Bronchial epithelial cell (primary cell): ENCODE data around the gene PKHD1. TPM values are rescaled to one million over a fixed set of nuclear protein-coding genes. Genes with fewer than 3 reads are reported as not detected.
A peak's percentile ranks its signal among the peaks of the same experiment; 100 is the strongest.

Experiments used
- DNase-seq: peaks from one replicate; pipeline ENCODE4 v3.0.0-alpha.2; 2010; ENCODE audit warnings: low read depth
- FAIRE-seq: peaks from 2 replicates; lab custom pipeline; 2011; peaks lifted over from hg19 to GRCh38; lab: Jason Lieb, UNC
- H3K27me3 ChIP-seq: 2 replicates; pipeline ENCODE4 v1.5.1; 2011; ENCODE audit warnings: low read length; ENCODE audit not compliant: control insufficient read depth, insufficient read depth
- H3K36me3 ChIP-seq: 2 replicates; pipeline ENCODE4 v1.5.1; 2011; ENCODE audit warnings: low read length; ENCODE audit not compliant: control insufficient read depth, insufficient read depth
- H3K4me3 ChIP-seq: 2 replicates; pipeline ENCODE4 v1.5.1; 2011; ENCODE audit warnings: mild to moderate bottlenecking, low read depth, low read length, control low read depth
- total RNA-seq: library from RNA; depleted of rRNA; stranded (reverse); fragments of >200 nt; gene quantifications from 2 replicates; pipeline ENCODE4 v1.2.1, GENCODE V29; 2014
- TF ChIP-seq, protein P1 (sequence below): IDR thresholded peaks from 2 replicates; pipeline ENCODE4 v1.5.1; 2011; ENCODE audit warnings: mild to moderate bottlenecking, moderate library complexity, low read length, control low read depth, inconsistent platforms; ENCODE audit not compliant: insufficient read depth, severe bottlenecking

The PKHD1 gene
- total RNA-seq, 1 donor from 2014 or later, result not detected

DNA sequence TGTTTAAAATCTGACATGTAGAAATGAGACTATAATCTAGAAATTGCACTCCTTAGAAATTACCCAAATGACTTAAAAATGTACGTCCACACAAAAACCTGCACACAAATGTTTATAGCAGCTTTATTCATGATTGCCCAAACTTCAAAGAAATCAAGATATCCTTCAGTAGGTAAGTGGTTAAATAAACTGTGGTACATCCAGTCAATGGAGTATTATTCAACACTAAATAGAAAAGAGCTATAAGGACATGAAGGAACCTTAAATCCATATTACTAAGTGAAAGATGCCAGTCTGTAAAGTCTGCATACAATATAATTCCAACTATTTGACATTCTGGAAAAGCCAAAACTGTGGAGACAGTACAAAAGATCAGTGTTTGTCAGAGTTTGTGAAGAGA, 513.4 kb downstream of the PKHD1 start:
- no peak for DNase-seq
- TF ChIP-seq, protein P1, sequence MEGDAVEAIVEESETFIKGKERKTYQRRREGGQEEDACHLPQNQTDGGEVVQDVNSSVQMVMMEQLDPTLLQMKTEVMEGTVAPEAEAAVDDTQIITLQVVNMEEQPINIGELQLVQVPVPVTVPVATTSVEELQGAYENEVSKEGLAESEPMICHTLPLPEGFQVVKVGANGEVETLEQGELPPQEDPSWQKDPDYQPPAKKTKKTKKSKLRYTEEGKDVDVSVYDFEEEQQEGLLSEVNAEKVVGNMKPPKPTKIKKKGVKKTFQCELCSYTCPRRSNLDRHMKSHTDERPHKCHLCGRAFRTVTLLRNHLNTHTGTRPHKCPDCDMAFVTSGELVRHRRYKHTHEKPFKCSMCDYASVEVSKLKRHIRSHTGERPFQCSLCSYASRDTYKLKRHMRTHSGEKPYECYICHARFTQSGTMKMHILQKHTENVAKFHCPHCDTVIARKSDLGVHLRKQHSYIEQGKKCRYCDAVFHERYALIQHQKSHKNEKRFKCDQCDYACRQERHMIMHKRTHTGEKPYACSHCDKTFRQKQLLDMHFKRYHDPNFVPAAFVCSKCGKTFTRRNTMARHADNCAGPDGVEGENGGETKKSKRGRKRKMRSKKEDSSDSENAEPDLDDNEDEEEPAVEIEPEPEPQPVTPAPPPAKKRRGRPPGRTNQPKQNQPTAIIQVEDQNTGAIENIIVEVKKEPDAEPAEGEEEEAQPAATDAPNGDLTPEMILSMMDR, result no peak
- no peak for FAIRE-seq

DNA sequence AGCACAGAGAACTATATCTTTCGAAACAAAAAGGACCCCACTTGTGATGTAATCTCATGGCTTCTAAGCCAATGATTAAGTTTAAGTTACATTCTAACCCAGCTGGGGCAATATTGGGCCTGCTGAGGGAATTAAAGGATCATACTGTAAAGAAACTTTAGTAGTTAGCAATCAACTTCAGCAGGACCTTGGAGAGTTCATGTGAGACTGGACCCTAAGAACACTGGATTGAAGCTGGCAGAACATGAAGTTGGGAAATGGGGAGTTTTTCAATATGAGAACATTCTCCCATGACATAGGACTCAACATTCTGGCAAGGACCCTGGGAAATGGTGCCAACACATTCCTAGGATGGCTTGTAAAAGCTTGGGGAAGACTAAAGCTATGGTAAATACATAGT, 516.2 kb downstream of the PKHD1 start:
- Histone ChIP-seq H3K4me3 (no peak overlapping the region), H3K36me3 (no peaks in the 10 kb centered on the region), H3K27me3 (no peaks in the 10 kb centered on the region)
- no peak for DNase-seq
- FAIRE-seq, result no peak
- TF ChIP-seq, protein P1, result no peak

More for the DNA sequence above, 513.4 kb downstream of the PKHD1 start:
- Histone ChIP-seq H3K36me3 (no peaks in the 10 kb centered on the region), H3K4me3 (no peak overlapping the region), H3K27me3 (no peaks in the 10 kb centered on the region)

DNA sequence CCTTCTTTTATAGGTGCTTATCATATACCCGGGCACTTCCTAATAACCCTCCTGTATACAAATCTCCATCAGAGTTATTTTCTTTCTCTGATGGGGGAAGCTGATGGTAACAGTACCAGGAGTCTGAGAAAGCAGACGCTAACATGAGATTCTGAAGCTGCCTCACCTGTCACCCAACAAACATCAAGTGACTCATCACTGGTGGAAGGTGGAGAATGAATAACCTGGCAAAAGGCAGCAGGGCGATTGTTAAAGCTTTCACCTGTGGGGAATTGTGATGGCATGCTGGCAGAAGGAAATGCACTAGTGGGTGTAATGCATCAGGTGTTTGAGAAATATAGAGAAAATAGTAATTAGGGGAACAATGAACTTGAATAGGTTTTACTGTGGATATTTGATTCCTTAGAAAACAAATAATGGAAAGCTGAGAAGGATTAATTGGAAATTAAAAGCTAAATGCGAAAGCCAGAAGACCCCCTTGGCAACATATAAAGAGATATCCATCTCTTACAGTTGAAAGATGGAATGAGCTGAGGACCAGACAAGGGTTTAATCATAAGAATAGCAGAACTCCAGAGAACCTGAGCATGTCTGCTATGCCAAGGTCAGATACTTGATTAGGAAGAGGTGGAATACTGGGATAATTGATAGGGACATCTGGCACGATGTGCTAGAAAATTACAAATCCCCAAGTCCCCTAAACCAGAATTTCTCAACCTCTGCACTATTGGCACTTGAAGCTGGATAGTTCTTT, 517.1 kb downstream of the PKHD1 start:
- DNase-seq (peak; percentile 41), FAIRE-seq (no peak)
- Histone ChIP-seq H3K4me3 (no peak overlapping the region), H3K36me3 (no peaks in the 10 kb centered on the region), H3K27me3 (no peaks in the 10 kb centered on the region)
- TF ChIP-seq, protein P1, result no peak

DNA sequence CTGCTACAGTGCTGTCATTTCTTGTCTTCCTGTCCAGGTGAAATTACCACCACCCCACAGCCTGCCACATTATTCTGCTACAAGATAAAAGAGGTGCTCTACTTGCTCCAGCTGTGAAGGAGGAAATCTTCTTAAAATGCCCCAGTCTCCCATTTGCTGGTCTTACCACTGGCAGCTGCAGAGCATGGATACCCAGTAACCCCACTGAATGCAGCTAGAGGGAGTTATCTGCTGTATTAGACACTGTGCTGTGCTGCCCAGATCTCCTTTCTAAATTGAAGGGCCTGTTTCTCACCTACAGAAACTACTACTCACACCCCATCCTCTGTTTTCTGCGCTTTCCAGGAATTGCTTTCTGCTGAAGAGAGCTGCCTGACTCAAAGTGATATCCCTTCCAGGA, 517.8 kb downstream of the PKHD1 start:
- no peaks in the 10 kb centered on the region for H3K27me3 ChIP-seq
- FAIRE-seq, result no peak
- H3K4me3 ChIP-seq, result no peak overlapping the region
- no peaks in the 10 kb centered on the region for H3K36me3 ChIP-seq
- DNase-seq, result no peak
- TF ChIP-seq, protein P1, result peak; percentile 16

DNA sequence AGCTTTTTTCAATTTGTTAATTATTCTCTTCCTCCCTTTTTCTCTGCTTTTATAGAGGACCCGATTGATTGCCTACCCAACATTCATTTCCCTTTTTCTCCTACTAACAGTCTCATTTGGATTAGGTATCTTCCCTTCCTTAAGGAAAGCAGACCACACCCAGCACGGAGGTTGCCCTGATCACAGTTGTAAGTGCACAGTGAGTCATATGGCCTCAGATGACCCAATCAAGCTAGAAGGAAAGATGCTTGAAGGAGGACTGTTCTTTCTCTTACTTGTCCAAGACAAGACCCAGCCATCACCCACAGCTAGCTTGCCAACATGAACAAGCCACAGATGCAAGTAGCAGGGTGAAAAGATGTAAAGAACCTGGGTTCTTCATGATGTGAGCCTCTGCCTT, 518.6 kb downstream of the PKHD1 start:
- no peaks in the 10 kb centered on the region for H3K27me3 ChIP-seq
- TF ChIP-seq, protein P1, result no peak
- no peak for FAIRE-seq
- H3K36me3 ChIP-seq, result no peaks in the 10 kb centered on the region
- H3K4me3 ChIP-seq, result no peak overlapping the region
- peak; percentile 59 for DNase-seq
